OCI-LY3 (cell line): ENCODE measurements around the gene BIRC6.

Experiments
- CTCF ChIP-seq: fragments of 200-600, 300-600 bp; sonication (generic); IDR thresholded peaks from 2 replicates; pipeline ENCODE4 v1.5.1; 2014; ENCODE audit warnings: antibody characterized with exemption, low read length, low read depth
- EZH2phosphoT487 ChIP-seq: fragments of 200-600 bp; shearing (Covaris generic); IDR thresholded peaks from 2 replicates; pipeline ENCODE4 v1.6.1; 2018; ENCODE audit warnings: antibody characterized with exemption, mixed run types, low read depth

- no peak for TF ChIP-seq CTCF
- no peak for TF ChIP-seq EZH2phosphoT487
Observed at GRCh38 chr2:32532341-32532740, 175.5 kb downstream of the BIRC6 start.
